GM12891 (cell line): ENCODE measurements around the gene GRPEL1.

Experiments used
- POLR2A ChIP-seq: IDR thresholded peaks from 2 replicates; pipeline ENCODE4 v1.6.1; 2011; ENCODE audit warnings: low read depth, low read length, control low read depth
- POLR2AphosphoS5 ChIP-seq: IDR thresholded peaks from 2 replicates; pipeline ENCODE4 v1.6.1; 2011; ENCODE audit warnings: low read depth, low read length, control low read depth
- TAF1 ChIP-seq: IDR thresholded peaks from 2 replicates; pipeline ENCODE4 v1.6.1; 2011; ENCODE audit warnings: low read depth, low read length, control low read depth

- no peak for TF ChIP-seq POLR2A
- no peak for TF ChIP-seq POLR2AphosphoS5
- TF ChIP-seq TAF1 = no peak
Measured at GRCh38 chr4:7034262-7035081, 33.4 kb downstream of the GRPEL1 start.
